GM12872 (cell line): ENCODE results near the gene UNC13C.

Experiments
- CTCF ChIP-seq: IDR thresholded peaks from 3 replicates; pipeline ENCODE4 v1.5.1; 2011; ENCODE audit warnings: low read depth, mild to moderate bottlenecking, low read length, moderate library complexity; ENCODE audit not compliant: insufficient read depth

Gene UNC13C

GRCh38 chr15:54428596-54428995, 450.4 kb downstream of the UNC13C start:
- no peak for TF ChIP-seq CTCF

GRCh38 chr15:54456413-54456812, 478.2 kb downstream of the UNC13C start:
- no peak for TF ChIP-seq CTCF

- TF ChIP-seq CTCF, result no peak
These were observed 484.3 kb downstream of the UNC13C start for GRCh38 chr15:54462511-54462913.

- TF ChIP-seq CTCF, result no peak
These were observed 503.6 kb downstream of the UNC13C start for GRCh38 chr15:54481819-54482218.

- no peak for TF ChIP-seq CTCF
These were observed 504.0 kb downstream of the UNC13C start for GRCh38 chr15:54482251-54482650.

GRCh38 chr15:54500330-54500729, 522.1 kb downstream of the UNC13C start:
- no peak for TF ChIP-seq CTCF

- no peak for TF ChIP-seq CTCF
These were observed 524.3 kb downstream of the UNC13C start for GRCh38 chr15:54502416-54503075.
